ENCODE data around the gene CIB1. TPM values are rescaled to one million over a fixed set of nuclear protein-coding genes. Genes with fewer than 3 reads are reported as not detected.

CIB1 gene
- total RNA-seq, 2 donors from 2014 or later: 24.9 to 31.1 TPM

DNA sequence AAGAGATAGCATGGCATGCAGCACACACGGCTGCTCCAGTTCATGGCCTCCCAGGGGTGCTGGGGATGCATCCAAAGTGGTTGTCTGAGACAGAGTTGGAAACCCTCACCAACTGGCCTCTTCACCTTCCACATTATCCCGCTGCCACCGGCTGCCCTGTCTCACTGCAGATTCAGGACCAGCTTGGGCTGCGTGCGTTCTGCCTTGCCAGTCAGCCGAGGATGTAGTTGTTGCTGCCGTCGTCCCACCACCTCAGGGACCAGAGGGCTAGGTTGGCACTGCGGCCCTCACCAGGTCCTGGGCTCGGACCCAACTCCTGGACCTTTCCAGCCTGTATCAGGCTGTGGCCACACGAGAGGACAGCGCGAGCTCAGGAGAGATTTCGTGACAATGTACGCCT lies 4.8 kb downstream of the CIB1 start:
- Histone ChIP-seq H3K9me3 (no peaks in the 10 kb centered on the region), H3K27ac (no peak overlapping the region), H3K4me3 (no peak overlapping the region), H3K36me3 (peaks cover 63% of the 10 kb centered on the region), H3K4me1 (peaks cover 0 to 44% of the 10 kb centered on the region in 2 donors), H3K27me3 (no peaks in the 10 kb centered on the region)
- no peak for DNase-seq (ENCODE audit: low spot score)
- TF ChIP-seq, protein P1, sequence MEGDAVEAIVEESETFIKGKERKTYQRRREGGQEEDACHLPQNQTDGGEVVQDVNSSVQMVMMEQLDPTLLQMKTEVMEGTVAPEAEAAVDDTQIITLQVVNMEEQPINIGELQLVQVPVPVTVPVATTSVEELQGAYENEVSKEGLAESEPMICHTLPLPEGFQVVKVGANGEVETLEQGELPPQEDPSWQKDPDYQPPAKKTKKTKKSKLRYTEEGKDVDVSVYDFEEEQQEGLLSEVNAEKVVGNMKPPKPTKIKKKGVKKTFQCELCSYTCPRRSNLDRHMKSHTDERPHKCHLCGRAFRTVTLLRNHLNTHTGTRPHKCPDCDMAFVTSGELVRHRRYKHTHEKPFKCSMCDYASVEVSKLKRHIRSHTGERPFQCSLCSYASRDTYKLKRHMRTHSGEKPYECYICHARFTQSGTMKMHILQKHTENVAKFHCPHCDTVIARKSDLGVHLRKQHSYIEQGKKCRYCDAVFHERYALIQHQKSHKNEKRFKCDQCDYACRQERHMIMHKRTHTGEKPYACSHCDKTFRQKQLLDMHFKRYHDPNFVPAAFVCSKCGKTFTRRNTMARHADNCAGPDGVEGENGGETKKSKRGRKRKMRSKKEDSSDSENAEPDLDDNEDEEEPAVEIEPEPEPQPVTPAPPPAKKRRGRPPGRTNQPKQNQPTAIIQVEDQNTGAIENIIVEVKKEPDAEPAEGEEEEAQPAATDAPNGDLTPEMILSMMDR (IDR thresholded peaks at IDR 0.05): no peak

DNA sequence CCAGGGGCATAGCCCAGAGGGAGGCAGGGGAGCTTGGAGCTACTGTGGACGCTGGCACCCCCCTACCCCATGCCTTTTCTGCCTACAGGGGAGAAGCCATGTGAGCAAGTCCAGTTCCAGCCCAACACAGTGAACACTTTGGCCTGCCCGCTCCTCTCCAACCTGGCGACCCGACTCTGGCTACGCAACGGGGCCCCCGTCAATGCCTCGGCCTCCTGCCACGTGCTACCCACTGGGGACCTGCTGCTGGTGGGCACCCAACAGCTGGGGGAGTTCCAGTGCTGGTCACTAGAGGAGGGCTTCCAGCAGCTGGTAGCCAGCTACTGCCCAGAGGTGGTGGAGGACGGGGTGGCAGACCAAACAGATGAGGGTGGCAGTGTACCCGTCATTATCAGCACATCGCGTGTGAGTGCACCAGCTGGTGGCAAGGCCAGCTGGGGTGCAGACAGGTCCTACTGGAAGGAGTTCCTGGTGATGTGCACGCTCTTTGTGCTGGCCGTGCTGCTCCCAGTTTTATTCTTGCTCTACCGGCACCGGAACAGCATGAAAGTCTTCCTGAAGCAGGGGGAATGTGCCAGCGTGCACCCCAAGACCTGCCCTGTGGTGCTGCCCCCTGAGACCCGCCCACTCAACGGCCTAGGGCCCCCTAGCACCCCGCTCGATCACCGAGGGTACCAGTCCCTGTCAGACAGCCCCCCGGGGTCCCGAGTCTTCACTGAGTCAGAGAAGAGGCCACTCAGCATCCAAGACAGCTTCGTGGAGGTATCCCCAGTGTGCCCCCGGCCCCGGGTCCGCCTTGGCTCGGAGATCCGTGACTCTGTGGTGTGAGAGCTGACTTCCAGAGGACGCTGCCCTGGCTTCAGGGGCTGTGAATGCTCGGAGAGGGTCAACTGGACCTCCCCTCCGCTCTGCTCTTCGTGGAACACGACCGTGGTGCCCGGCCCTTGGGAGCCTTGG lies 5.6 kb downstream of the CIB1 start:
- DNase-seq (ENCODE audit: low spot score): no peak
- Histone ChIP-seq H3K27ac (no peak overlapping the region), H3K36me3 (peaks cover 72% of the 10 kb centered on the region), H3K4me1 (peaks cover 0 to 43% of the 10 kb centered on the region in 2 donors), H3K9me3 (no peaks in the 10 kb centered on the region), H3K4me3 (no peak overlapping the region), H3K27me3 (no peaks in the 10 kb centered on the region)
- TF ChIP-seq, protein P1 (IDR thresholded peaks at IDR 0.05): no peak

DNA sequence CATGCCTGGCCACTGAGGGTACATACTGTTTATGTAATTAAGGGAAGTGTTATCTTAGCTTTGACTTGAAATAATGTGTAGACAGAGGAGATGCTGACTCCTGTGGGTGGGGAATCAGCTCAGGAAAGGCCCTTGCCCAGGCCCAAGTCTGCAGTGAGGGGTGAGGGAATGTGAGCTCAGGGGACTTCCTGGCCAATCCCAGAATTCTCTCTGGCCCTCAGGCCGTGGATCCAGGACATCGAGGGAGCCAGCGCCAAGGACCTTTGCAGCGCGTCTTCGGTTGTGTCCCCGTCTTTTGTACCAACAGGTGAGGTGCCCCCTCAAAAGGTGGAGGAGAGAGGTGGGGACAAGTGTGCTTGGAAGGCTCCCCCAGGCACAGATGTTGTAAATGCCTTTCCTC lies 6.4 kb downstream of the CIB1 start:
- TF ChIP-seq, protein P1 (IDR thresholded peaks at IDR 0.05): no peak
- Histone ChIP-seq H3K9me3 (no peaks in the 10 kb centered on the region), H3K4me3 (no peak overlapping the region), H3K27me3 (no peaks in the 10 kb centered on the region), H3K4me1 (peaks cover 0 to 35% of the 10 kb centered on the region in 2 donors), H3K36me3 (peaks cover 78% of the 10 kb centered on the region), H3K27ac (no peak overlapping the region)
- DNase-seq (ENCODE audit: low spot score): no peak

DNA sequence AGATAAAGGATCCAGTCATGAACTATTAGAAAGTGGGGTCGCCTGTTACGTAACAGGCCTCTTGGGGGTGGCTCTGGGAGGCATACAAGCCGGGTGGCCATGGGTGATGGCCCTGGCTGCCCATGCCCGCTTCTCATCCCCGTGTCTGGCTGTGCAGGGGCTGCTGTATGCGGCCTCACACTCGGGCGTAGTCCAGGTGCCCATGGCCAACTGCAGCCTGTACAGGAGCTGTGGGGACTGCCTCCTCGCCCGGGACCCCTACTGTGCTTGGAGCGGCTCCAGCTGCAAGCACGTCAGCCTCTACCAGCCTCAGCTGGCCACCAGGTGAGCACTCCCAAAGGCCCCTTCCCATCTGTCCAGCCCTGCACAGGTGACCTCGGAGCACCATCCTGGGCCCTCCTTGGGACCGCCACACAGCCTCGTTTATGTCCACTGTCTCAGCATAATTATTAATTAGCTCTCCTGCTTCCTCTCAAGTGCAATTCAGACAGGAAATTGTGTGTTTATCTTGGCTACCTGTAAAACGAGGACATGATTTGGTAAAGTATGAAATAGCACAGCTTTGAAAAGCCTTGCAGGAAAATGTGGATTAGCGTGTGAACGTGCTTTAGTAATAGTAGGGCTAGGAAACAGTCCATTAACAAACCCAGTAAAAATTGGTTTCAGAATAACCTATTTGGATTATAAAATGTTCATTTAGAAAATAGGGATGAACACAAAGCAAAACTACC lies 8.1 kb downstream of the CIB1 start:
- DNase-seq (ENCODE audit: low spot score): no peak
- TF ChIP-seq, protein P1 (IDR thresholded peaks at IDR 0.05): no peak
- peaks cover 0 to 29% of the 10 kb centered on the region in 2 donors for H3K4me1 ChIP-seq

DNA sequence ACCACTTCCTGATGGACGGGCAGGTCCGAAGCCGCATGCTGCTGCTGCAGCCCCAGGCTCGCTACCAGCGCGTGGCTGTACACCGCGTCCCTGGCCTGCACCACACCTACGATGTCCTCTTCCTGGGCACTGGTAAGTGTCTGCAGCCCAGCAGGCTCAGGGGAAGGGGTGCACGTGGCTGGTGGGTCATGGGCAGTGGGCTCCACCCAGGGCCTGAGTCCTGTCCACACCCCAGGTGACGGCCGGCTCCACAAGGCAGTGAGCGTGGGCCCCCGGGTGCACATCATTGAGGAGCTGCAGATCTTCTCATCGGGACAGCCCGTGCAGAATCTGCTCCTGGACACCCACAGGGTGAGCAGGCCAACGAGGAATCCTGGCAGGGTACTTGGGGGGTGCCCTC lies 8.7 kb downstream of the CIB1 start:
- Histone ChIP-seq H3K4me3 (no peak overlapping the region), H3K27me3 (no peaks in the 10 kb centered on the region), H3K4me1 (peaks cover 0 to 25% of the 10 kb centered on the region in 2 donors), H3K9me3 (no peaks in the 10 kb centered on the region), H3K27ac (no peak overlapping the region), H3K36me3 (peaks cover 80% of the 10 kb centered on the region)
- TF ChIP-seq, protein P1 (IDR thresholded peaks at IDR 0.05): no peak
- no peak for DNase-seq (ENCODE audit: low spot score)

More for the DNA sequence above, 8.1 kb downstream of the CIB1 start:
- Histone ChIP-seq H3K4me3 (no peak overlapping the region), H3K36me3 (peaks cover 85% of the 10 kb centered on the region), H3K27ac (no peak overlapping the region), H3K27me3 (no peaks in the 10 kb centered on the region), H3K9me3 (no peaks in the 10 kb centered on the region)
